ENCODE measurements around the gene TTYH2.

DNA sequence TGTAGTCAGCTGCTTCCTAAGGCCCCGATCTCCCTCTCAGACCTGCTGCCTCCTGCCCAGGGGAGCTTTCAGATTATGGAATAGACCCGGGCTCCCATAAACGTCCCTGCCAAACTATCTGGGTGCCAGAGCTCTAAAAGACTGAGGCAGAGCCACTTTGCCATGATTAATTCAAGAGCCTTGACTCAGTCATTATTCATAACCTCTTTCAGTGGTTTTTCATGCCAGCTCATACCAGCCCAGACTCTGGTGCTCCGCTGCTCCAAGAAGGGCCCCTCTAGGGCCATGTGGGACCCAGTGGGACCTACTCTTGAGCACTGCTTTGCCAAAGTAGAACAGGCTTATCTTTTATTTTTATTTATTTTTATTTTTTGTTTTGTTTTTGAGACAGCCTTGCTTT is 84.6 kb downstream of the TTYH2 start:
- no peak for TF ChIP-seq EZH2 (IDR thresholded peaks at IDR 0.05; ENCODE audit: insufficient read depth, poor library complexity, severe bottlenecking)
- TF ChIP-seq EZH2phosphoT487 (IDR thresholded peaks at IDR 0.05; ENCODE audit: insufficient read depth, low read depth), result no peak
